Measurements from ENCODE around the gene PARP16.
"Not testable (repeated sequence)": the region's sequence is repeated elsewhere in the genome, so short reads cannot be mapped to it uniquely, and the experiment has no call there.

PARP16 gene

GRCh38 chr15:65275728-65276126, 11.0 kb downstream of the PARP16 start:
- DNase-seq (ENCODE audit: low read depth, low spot score) = no peak

- no peak for DNase-seq (ENCODE audit: low read depth, low spot score)
Measured at GRCh38 chr15:65275104-65275727, 11.5 kb downstream of the PARP16 start.

- DNase-seq (ENCODE audit: low read depth, low spot score) = not testable (repeated sequence)
Measured at GRCh38 chr15:65270811-65271545, 15.7 kb downstream of the PARP16 start.

- no peak for DNase-seq (ENCODE audit: low read depth, low spot score)
Measured at GRCh38 chr15:65268411-65268810, 18.3 kb downstream of the PARP16 start.

GRCh38 chr15:65266469-65266868, 20.2 kb downstream of the PARP16 start:
- no peak for DNase-seq (ENCODE audit: low read depth, low spot score)

- no peak for DNase-seq (ENCODE audit: low read depth, low spot score)
Measured at GRCh38 chr15:65264863-65265430, 21.7 kb downstream of the PARP16 start.

- no peak for DNase-seq (ENCODE audit: low read depth, low spot score)
Measured at GRCh38 chr15:65263313-65263712, 23.4 kb downstream of the PARP16 start.

GRCh38 chr15:65260968-65261367, 25.7 kb downstream of the PARP16 start:
- no peak for DNase-seq (ENCODE audit: low read depth, low spot score)

GRCh38 chr15:65259367-65259797, 27.3 kb downstream of the PARP16 start:
- no peak for DNase-seq (ENCODE audit: low read depth, low spot score)

GRCh38 chr15:65258375-65259262, 28.1 kb downstream of the PARP16 start:
- no peak for DNase-seq (ENCODE audit: low read depth, low spot score)

GRCh38 chr15:65255486-65256140, 31.1 kb downstream of the PARP16 start:
- DNase-seq (ENCODE audit: low read depth, low spot score) = no peak

- DNase-seq (ENCODE audit: low read depth, low spot score) = no peak
Measured at GRCh38 chr15:65254758-65255157, 31.9 kb downstream of the PARP16 start.

GRCh38 chr15:65254356-65254755, 32.3 kb downstream of the PARP16 start:
- DNase-seq (ENCODE audit: low read depth, low spot score) = no peak

GRCh38 chr15:65249641-65250040, 37.0 kb downstream of the PARP16 start:
- DNase-seq (ENCODE audit: low read depth, low spot score) = peak; percentile 2

- DNase-seq (ENCODE audit: low read depth, low spot score) = no peak
Measured at GRCh38 chr15:65248511-65249255, 38.0 kb downstream of the PARP16 start.

- DNase-seq (ENCODE audit: low read depth, low spot score) = no peak
Measured at GRCh38 chr15:65246939-65247338, 39.7 kb downstream of the PARP16 start.

GRCh38 chr15:65246026-65246714, 40.5 kb downstream of the PARP16 start:
- DNase-seq (ENCODE audit: low read depth, low spot score) = no peak

- DNase-seq (ENCODE audit: low read depth, low spot score) = no peak
Measured at GRCh38 chr15:65245096-65245856, 41.4 kb downstream of the PARP16 start.

- DNase-seq (ENCODE audit: low read depth, low spot score) = no peak
Measured at GRCh38 chr15:65244638-65245037, 42.0 kb downstream of the PARP16 start.
